ENCODE measurements around the gene TMX1.

The TMX1 gene

DNA sequence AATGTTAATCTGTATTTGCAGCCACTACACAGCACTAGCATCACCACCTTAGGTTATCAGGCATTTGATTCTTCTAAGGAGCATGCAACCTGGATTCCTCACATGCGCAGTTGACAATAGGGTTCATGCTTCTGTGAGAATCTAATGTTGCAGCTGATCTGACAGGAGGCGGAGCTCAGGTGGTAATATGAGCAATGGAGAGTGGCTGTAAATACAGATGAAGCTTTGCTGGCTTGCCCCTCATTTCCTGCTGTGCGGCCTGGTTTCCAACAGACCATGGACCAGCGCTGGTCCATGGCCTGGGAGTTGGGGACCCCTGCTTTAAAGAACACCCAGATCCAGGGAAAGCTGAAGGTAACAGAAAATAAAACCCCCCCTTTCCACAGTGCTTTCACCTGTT, 51.0 kb downstream of the TMX1 start:
- intact Hi-C loops (cut with DNase I) = no loop called here
- DNase-seq = no peak

DNA sequence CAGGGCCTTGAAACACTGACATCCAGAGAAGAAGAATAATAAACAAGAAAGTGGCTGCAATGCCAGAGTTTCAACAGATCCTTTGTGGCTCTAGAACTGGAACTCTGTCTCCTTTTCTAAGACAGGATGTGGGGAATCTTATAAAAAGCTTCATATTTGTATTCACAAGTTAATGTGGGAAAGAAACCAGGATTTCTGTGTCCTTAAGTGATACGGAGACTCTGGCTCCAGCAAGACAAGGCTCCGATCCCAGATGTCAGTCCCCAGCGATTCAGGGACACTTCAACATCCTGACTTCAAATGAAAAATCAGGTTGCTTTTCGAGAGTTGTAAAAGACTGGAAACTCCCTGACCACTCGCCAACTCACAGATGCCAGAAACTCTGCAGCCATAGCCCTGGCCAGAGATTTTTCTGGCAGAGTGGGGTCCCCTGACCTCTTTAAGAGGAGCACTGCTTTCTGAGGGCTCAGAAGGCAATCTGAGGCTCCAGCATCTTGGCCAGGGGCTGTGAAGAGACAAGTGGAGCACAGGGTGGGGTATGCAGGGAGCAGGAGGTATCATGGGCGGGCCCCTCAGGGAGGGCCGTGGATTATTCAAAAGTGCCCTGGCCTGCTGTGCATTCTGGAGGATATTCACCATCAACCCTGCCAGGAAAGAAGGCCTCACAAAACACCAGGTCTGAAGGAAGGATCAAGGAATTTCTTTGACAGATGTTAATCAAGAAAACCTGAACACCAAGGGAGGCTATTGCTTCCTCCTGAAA, 53.3 kb downstream of the TMX1 start:
- peak in 1 of 10 donors; percentile 78 for DNase-seq
- intact Hi-C loops (cut with DNase I) = no loop called here

DNA sequence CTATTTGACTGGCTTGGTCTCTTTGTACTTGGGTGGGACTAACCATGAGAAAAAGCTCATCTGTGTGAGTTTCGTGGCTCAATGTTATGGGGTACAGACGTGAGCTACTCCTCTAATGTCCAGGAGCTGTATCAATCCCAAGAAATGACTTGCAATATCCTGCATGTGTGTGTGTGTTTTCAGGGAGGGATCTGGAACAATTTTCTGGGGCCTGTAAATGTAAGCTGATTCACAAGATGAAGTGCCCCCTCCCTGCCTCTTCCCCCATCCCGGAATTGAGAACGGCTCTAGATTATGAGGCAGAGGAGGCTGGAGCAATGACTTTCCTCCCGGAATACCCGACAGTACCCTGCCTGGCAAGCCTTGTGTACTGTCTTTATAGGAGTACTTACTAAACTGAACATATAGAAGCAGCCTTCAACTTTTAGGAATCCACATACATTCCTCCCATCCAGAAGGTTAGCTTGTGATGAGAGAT, 53.9 kb downstream of the TMX1 start:
- intact Hi-C loops (cut with DNase I) = no loop called here
- DNase-seq = no peak

DNA sequence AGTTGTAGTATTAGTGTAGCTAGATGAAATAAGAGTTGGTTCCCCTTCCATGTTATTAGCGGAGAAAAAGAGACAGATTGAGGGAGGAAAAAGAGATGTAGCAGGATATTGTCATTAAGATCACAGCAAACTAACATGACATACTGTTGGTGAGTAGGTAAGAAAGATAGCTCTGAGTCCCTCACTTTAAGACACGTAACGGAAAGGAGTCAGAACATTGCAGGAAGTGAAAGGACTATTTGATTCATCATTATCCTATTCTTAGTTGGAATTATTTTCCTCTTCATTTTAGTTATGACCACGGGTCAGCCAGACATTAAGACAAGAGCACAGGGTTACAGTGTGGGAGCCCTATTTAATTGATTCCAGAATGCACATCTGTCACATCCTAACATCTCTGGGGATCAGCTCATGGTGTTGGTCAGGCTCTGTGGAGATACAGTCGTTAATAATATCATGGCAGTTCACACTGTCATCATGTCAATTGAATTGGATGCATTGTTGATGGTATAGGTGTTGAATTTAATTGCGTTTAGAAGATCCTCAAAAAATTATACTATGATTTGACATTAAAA, 55.0 kb downstream of the TMX1 start:
- DNase-seq = no peak
- intact Hi-C loops (cut with DNase I) = no loop called here

DNA sequence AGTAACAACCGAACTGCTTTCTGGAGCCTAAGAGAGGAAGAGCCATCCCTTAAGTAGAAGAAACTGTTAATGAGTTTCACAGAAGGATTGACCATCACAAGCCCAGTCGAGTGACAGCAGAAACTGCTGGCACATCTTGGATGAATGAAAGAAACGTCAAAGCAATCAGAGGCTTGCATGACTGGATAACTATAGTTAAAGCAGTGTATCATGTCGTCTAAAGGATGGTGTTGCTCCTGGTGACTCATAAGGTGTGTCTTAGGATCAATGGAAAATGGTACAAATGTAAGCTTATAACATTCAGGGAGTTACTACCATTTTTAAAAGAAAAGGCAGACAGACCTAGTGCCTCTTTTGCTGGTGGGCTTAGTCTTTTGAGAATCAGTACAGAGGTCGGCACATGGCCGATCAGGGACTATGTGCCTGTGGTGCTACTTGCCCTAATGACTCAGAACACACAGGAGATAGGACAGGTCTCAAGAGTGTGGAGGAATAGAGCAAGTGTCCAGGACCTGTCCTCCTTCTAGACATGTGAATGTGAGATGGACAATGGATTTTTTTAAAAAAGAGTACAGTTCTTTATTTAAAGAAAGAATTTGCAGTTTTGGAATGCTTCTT, 55.7 kb downstream of the TMX1 start:
- intact Hi-C loops (cut with DNase I) = no loop called here
- no peak for DNase-seq

DNA sequence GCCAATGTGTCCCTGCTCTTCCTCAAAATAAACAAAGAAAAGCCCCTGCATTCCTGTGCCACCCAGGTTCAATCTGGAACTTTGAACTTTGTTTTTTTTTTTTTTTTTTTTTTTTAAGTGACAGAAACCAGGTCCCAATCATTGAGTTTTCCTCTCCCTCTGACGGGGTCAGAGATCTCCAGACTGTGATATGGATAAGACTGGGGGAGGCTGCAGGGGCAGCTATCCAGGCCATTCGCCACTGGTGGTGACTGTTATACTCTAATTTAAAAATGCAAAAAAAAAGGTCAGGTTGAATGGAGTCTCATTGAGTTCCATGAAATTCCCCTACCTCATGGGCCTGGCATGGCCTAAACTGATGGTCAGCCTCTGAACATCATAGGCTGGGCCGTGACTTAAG, 57.0 kb downstream of the TMX1 start:
- intact Hi-C loops (cut with DNase I) = no loop called here
- no peak for DNase-seq

DNA sequence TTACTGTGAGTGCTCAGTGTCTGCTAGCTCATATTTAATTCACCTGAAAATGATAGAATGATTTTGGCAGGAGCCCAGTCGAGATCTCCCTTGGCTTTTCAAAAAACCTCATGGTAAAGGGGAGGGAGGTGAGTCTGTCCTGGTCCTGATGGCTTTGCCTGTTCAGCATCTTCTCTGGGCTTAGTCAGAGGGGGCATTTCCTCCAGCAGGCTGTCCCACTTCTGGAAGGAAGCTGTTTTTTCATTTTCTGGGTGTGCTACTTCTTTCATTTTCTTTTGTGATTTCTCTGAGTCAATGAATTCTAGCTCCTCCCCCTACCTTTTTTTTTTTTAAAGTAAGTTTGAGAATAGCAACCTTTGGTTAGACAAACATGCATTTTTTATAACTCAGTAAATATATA, 58.8 kb downstream of the TMX1 start:
- intact Hi-C loops (cut with DNase I) = no loop called here

DNA sequence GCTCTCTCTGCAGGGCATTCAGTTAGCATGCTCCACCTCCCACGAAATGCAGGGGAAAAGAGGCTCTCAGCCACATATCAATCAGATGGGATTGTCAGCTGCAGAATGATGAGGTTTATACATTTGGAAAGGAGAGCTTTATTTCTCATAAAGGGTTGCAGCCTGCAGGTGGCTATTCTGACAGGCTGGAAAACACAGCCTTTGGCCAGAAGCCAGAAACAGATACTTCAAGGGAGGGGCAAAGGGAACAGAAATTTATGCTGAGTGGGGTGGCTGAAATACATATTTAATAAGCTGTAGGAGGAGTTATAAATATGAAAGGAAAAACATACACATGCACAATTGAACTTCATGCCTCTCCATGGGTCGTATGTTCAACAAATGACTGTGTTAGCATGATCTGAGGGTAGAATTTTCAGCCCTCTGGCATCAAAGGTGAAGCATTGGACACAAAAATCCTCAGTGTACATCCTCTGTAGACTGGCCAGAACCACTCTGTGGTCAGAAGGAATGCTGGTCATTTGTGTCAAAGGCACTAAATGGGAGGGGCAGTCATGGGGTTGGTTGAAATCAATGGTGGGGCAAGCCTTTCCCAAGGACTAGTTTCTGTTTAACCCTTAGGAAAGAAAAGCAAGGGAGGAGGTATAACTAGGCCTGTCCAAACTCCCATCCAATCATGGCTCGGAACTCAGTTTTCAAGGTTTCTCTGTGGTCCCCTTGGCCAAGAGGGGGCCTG, 62.4 kb downstream of the TMX1 start:
- intact Hi-C loops (cut with DNase I) = no loop called here
- no peak for DNase-seq

More for the DNA sequence above, 58.8 kb downstream of the TMX1 start:
- no peak for DNase-seq

DNA sequence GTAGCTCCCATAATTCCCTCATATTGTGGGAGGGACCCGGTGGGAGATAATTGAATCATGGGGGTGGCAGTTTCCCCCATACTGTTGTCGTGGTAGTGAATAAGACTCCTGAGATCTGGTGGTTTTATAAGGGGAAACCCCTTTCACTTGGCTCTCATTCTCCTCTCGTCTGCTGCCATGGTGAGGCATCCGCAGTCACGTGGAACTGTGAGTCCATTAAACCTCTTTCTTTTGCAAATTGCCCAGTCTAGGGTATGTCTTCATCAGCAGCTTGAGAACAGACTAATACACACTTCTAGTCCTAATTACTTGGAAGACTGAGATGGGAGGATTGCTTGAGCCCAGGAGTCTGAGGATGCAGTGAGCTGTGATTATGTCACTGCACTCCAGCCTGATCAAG, 64.4 kb downstream of the TMX1 start:
- intact Hi-C loops (cut with DNase I) = no loop called here
- DNase-seq = no peak

DNA sequence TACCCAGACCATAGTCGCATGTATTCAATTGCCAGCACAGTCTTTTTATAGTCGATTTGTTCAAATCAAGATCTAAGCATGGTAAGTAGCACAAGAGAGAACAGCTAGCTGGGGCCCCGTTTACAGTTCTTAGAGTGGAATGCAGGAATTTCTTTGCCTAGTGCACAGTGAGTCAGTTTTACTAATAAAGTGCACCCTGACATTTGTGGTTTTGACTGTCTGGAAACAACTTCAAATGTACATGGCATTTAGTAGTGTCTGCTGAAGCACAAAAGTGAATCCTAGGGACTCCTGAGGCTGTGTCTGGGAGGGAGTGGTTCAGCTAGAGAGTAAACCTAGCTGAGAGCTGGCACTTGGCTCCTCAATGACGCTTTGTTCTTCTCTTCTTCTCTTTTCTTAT, 64.9 kb downstream of the TMX1 start:
- intact Hi-C loops (cut with DNase I) = no loop called here
- DNase-seq = no peak

DNA sequence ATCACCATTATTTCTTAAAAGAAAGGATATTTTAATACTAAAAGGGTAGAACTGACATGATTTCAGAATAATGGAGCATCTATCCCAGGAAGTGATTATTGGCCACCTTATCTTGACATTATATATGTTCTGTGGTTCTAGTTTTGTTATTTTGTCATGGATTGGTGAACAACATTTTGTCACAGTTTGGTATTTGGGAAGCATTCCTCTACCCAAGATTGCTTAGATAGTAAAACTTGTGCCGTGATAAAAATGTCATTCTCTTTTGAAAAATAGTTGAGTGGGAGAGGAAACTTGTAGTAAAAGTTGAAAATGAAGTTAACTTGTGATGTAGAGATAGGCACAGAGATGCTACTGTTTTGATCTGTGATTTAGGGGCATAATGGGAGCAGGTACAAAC, 65.7 kb downstream of the TMX1 start:
- intact Hi-C loops (cut with DNase I) = no loop called here
- DNase-seq = no peak
